GM12865 (cell line): ENCODE results near the gene TMEM176A.

Experiments
- DNase-seq: peaks from one replicate; pipeline ENCODE4 v3.0.0; 2010; ENCODE audit warnings: low read depth
- H3K4me3 ChIP-seq: 2 replicates; pipeline ENCODE4 v1.5.1; 2011; ENCODE audit warnings: mild to moderate bottlenecking, low read depth, low read length, control low read depth
- TF ChIP-seq, protein P1 (sequence below): IDR thresholded peaks from 2 replicates; pipeline ENCODE4 v1.5.1; 2011; ENCODE audit warnings: low read length, control low read depth, low read depth, inconsistent platforms; ENCODE audit not compliant: insufficient read depth; ENCODE audit errors: missing control alignments

Gene TMEM176A

DNA sequence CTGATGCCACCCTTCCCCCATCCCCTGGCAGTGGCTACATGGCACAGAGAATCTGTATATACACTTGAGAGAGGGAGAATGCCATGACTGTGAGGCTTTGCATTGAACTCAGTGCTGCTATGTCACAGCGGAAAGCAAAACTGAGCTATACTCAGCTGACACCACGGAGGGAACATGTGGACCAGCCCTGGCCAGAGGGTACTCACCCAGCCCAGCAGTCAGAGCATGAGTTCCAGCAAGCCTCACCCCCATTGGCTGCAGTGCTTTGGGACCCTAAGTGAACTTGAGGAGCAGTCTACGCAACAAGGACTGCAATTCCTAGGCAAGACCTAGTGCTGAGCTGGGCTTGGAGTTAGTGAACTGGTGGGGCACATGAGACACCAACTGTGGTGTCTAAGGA is 41.4 kb downstream of the TMEM176A start:
- no peak for DNase-seq
- TF ChIP-seq, protein P1, sequence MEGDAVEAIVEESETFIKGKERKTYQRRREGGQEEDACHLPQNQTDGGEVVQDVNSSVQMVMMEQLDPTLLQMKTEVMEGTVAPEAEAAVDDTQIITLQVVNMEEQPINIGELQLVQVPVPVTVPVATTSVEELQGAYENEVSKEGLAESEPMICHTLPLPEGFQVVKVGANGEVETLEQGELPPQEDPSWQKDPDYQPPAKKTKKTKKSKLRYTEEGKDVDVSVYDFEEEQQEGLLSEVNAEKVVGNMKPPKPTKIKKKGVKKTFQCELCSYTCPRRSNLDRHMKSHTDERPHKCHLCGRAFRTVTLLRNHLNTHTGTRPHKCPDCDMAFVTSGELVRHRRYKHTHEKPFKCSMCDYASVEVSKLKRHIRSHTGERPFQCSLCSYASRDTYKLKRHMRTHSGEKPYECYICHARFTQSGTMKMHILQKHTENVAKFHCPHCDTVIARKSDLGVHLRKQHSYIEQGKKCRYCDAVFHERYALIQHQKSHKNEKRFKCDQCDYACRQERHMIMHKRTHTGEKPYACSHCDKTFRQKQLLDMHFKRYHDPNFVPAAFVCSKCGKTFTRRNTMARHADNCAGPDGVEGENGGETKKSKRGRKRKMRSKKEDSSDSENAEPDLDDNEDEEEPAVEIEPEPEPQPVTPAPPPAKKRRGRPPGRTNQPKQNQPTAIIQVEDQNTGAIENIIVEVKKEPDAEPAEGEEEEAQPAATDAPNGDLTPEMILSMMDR: no peak

DNA sequence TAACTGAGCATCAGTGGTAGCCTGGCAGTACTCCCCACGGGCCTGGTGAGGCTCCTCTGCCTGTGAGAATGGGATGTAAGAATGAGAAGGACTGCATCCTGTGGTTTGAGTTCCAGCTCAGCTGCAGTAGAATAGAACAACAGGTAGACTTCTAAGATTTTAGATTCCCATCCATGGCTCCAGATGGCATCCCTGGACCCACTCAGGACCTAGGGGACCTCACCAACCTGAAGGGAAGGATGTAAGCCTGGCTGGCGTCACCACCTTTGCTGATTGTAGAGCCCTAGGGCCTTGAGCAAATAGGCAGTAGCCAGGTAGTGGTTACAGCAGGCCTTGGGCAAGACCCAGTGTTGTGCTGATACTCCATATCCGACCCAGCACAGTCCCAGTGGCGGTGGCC is 42.1 kb downstream of the TMEM176A start:
- TF ChIP-seq, protein P1: no peak
- DNase-seq: no peak
- no peak overlapping the region for H3K4me3 ChIP-seq

More for the DNA sequence above, 41.4 kb downstream of the TMEM176A start:
- H3K4me3 ChIP-seq: no peak overlapping the region

DNA sequence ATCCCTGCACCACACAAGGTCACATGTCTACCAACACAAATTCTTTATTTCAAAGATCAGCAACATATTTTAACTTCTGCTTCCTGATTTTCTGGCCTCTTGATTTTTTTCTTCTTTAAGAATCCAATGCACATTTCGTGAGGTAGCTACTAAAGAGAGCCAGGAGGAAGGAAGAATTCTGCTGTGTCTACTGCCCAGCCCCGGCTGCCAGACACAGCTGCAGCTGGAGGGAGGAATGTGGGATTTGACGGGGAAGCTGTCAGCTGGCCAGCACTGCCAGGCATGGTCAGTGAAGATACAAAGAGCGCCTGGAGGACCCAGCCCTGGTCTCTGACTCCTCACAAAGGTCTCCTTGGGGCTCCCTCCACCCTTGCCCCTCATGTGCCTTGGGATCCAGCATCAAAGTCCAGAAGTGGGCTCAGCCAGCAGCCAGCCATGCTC is 44.9 kb downstream of the TMEM176A start:
- H3K4me3 ChIP-seq: no peak overlapping the region
- DNase-seq: no peak
- TF ChIP-seq, protein P1: no peak

DNA sequence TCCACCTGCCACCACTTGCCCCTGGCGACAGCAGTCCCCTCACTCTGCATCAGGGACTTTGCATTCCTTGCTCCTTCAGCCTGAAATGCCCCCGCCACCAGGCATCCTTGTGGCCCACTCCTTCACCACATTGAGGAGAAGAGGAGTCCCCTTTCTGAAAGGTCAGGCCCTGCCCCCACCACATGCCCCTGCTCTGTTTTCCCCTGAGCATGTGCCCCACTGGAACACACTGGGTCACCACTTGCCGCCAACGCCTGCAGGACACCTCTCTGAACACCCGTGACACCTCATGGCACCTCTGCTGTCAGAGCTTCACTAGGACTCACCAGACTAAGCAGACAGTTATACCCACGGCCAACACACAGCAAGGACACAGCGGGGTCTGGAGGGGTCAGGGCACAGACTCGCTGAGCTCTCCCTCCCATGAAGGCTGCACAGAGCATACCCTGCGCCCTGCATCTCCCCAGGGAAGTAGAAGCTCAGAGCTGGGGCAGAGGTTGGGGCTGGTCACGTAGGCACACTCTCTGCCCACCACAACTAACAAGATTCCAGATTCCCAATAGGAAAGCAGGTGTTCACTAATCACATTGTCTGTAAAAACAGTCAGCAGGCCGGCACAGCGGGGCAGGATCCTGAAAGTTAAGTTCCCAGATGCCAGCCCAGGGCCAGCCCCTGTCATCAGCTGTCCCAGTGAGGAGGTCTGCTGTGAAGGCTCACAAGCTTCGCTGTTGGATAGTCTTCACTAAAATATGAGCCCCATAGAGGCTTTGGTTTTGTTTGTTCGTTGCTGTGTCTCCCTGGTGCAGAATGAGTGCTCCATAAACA is 45.9 kb downstream of the TMEM176A start:
- DNase-seq: no peak
- TF ChIP-seq, protein P1: no peak
- H3K4me3 ChIP-seq: no peak overlapping the region

DNA sequence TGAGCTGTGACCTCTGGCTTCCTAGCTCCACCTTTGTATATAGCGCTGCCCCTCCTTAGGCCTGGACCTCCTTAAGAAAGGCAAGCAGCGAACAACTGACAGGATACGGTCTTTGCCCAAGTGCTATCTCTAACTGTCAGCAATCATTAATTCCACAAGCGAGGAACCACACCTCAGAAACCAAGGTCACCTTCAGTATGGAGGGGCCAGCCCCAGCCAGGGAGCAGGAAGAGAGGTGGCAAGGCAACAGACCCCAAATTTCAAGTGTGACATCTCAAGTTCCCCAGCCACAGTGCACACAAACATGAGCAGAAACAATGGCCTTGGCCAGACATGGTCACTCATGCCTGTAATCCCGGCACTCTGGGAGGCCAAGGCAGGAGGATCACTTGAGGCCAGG is 47.0 kb downstream of the TMEM176A start:
- TF ChIP-seq, protein P1: no peak
- no peak for DNase-seq
- H3K4me3 ChIP-seq: no peak overlapping the region

DNA sequence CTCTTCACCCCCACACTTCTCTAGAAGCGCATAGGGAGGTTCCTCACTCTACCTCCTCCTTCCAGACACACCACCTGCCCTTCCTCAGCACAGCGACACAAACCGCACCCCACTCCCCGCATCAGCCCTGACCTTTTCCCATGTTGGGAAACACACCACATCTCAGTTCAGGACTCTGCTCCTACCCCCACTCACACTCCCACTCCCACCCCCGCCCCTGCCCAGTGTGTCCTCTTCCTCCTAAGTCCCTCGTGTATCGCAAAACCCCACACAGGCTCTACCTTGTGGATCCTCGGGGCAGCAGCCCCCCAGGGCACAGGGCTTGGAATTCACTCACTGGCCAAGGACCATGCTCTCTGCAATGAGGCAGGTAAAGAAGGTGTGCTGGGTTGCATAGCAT is 47.5 kb downstream of the TMEM176A start:
- DNase-seq: no peak
- TF ChIP-seq, protein P1: no peak
- no peak overlapping the region for H3K4me3 ChIP-seq

DNA sequence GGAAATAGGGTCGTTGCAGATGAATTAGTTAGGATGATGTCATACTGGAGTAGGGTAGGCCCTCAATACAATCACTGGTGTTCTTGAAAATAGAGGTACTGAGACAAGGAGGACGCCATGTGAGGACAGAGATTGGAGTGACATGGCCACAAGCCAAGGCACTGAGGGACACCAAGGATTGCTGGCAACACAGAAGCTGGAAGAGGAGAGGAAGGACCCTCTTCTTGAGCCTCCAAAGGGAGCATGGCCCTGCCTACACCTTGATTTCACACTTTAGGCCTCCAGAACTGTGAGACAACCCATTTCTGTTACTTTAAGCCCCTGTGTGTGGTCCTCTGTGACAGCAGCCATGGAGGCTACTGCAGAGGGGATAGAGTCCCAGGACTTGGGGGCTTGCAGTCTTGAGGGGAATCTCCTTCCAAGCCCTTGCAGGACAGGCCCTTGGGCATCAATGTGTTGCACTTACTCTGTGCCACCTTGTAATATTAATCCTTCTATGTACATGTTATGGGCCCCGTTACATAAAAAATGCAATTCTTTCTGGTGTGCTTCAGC is 48.1 kb downstream of the TMEM176A start:
- no peak overlapping the region for H3K4me3 ChIP-seq
- TF ChIP-seq, protein P1: no peak
- no peak for DNase-seq
